Activated naive CD4-positive, alpha-beta T cell treated with anti-CD3 and anti-CD28 coated beads for 36 hours (primary cell): ENCODE measurements around the gene CXCL9. TPM values are rescaled to one million over a fixed set of nuclear protein-coding genes. Genes with fewer than 3 reads are reported as not detected.

Experiments
- CTCF ChIA-PET: fragments of 350-600 bp; sonication (Branson Sonifier 250); formaldehyde crosslinking; loops from one replicate; lab custom pipeline; 2021; ENCODE audit warnings: antibody characterized with exemption; lab: Charles Lee
- DNase-seq: peaks from one replicate; pipeline ENCODE4 v3.0.0-alpha.2; 2020
- H3K27ac Mint-ChIP-seq: one replicate; pipeline ENCODE4 v1.8.0; 2021; ENCODE audit warnings: mild to moderate bottlenecking, mixed read lengths
- H3K27me3 Mint-ChIP-seq: one replicate; pipeline ENCODE4 v1.8.0; 2021; ENCODE audit warnings: low read depth, mixed read lengths
- H3K36me3 Mint-ChIP-seq: one replicate; pipeline ENCODE4 v1.8.0; 2021; ENCODE audit warnings: low read depth, mixed read lengths
- H3K4me1 Mint-ChIP-seq: one replicate; pipeline ENCODE4 v1.8.0; 2021; ENCODE audit warnings: low read depth, mixed read lengths
- H3K4me3 Mint-ChIP-seq: one replicate; pipeline ENCODE4 v1.8.0; 2021; ENCODE audit warnings: mild to moderate bottlenecking, moderate library complexity, mixed read lengths
- H3K9me3 Mint-ChIP-seq: one replicate; pipeline ENCODE4 v1.8.0; 2021; ENCODE audit warnings: mixed read lengths
- intact Hi-C: fragments of 100-400 bp; cut with micrococcal nuclease; formaldehyde crosslinking; loops from one replicate; pipeline ENCODE4 v1.15.1; 2023
- total RNA-seq, 2 experiments: library from RNA; stranded (reverse); gene quantifications; one replicate each; pipeline ENCODE4 v1.2.3, GENCODE V29; 2021

CXCL9 gene
- total RNA-seq, 2 experiments from 2014 or later = 0.74 to 0.89 TPM

- no peaks in the 10 kb centered on the region for H3K4me1 Mint-ChIP-seq
- no peaks in the 10 kb centered on the region for H3K9me3 Mint-ChIP-seq
- CTCF ChIA-PET = interaction anchor here (1.3 to 1.5 kb wide), 2 partner anchors 16 to 36 kb away, joined by 3 to 4 read pairs; no protein-coding TSS in a partner anchor
- peaks cover 3% of the 10 kb centered on the region for H3K27me3 Mint-ChIP-seq
- H3K27ac Mint-ChIP-seq = no peak overlapping the region
- DNase-seq = no peak
- no peaks in the 10 kb centered on the region for H3K36me3 Mint-ChIP-seq
- H3K4me3 Mint-ChIP-seq = no peak overlapping the region
- intact Hi-C loops = no loop called here
Observed at GRCh38 chr4:76035141-76035540, 27.8 kb upstream of the CXCL9 start.

- no peak overlapping the region for H3K27ac Mint-ChIP-seq
- peaks cover 5% of the 10 kb centered on the region for H3K27me3 Mint-ChIP-seq
- no peak overlapping the region for H3K4me3 Mint-ChIP-seq
- CTCF ChIA-PET = no interaction called here
- no peaks in the 10 kb centered on the region for H3K36me3 Mint-ChIP-seq
- no peaks in the 10 kb centered on the region for H3K9me3 Mint-ChIP-seq
- DNase-seq = no peak
- peaks cover 21% of the 10 kb centered on the region for H3K4me1 Mint-ChIP-seq
- intact Hi-C loops = no loop called here
Observed at GRCh38 chr4:76029300-76029699, 22.0 kb upstream of the CXCL9 start.

- Mint-ChIP-seq H3K27ac (no peak overlapping the region), H3K9me3 (no peaks in the 10 kb centered on the region), H3K4me1 (peaks cover 31% of the 10 kb centered on the region), H3K4me3 (peak overlapping the region; percentile 4), H3K36me3 (no peaks in the 10 kb centered on the region), H3K27me3 (peaks cover 5% of the 10 kb centered on the region)
- intact Hi-C loops = loop anchor here (1.0 kb wide), 1 partner anchor 14 kb away; no protein-coding TSS in a partner anchor
- CTCF ChIA-PET = no interaction called here
- no peak for DNase-seq
Observed at GRCh38 chr4:76028350-76028765, 21.0 kb upstream of the CXCL9 start.

- Mint-ChIP-seq H3K27me3 (peaks cover 8% of the 10 kb centered on the region), H3K4me1 (peaks cover 34% of the 10 kb centered on the region), H3K36me3 (no peaks in the 10 kb centered on the region), H3K27ac (no peak overlapping the region), H3K4me3 (no peak overlapping the region), H3K9me3 (no peaks in the 10 kb centered on the region)
- DNase-seq = no peak
- CTCF ChIA-PET = interaction anchor here (0.6 to 1.4 kb wide), 4 partner anchors 26 to 50 kb away, joined by 3 to 9 read pairs (median 4); no protein-coding TSS in a partner anchor
- intact Hi-C loops = loop anchor here (1.0 kb wide), 2 partner anchors 12 to 34 kb away; no protein-coding TSS in a partner anchor
Observed at GRCh38 chr4:76024065-76024464, 16.8 kb upstream of the CXCL9 start.

GRCh38 chr4:76023389-76023788 is 16.1 kb upstream of the CXCL9 start, which contains the start of gene CXCL10:
CXCL10 (minus strand) TSS chr4:76023497; CDS start chr4:76023431, 66 bp downstream.
- Mint-ChIP-seq H3K36me3 (no peaks in the 10 kb centered on the region), H3K4me1 (peaks cover 30% of the 10 kb centered on the region), H3K27me3 (peaks cover 8% of the 10 kb centered on the region), H3K4me3 (no peak within 1 kb of the TSS), H3K9me3 (no peaks in the 10 kb centered on the region), H3K27ac (no peak within 1 kb of the TSS)
- no peak for DNase-seq
- intact Hi-C loops = loop anchor here (1.0 kb wide), 1 partner anchor 19 kb away; no protein-coding TSS in a partner anchor
- CTCF ChIA-PET = interaction anchor here (1.4 kb wide), 1 partner anchor 28 kb away, joined by 9 read pairs; no protein-coding TSS in a partner anchor

- no peaks in the 10 kb centered on the region for H3K36me3 Mint-ChIP-seq
- H3K27ac Mint-ChIP-seq = no peak overlapping the region
- H3K4me3 Mint-ChIP-seq = no peak overlapping the region
- H3K4me1 Mint-ChIP-seq = peaks cover 24% of the 10 kb centered on the region
- intact Hi-C loops = loop anchor here (1.0 kb wide), 1 partner anchor 20 kb away; no protein-coding TSS in a partner anchor
- no peak for DNase-seq
- H3K9me3 Mint-ChIP-seq = no peaks in the 10 kb centered on the region
- CTCF ChIA-PET = no interaction called here
- H3K27me3 Mint-ChIP-seq = peaks cover 8% of the 10 kb centered on the region
Observed at GRCh38 chr4:76022677-76023076, 15.4 kb upstream of the CXCL9 start.

GRCh38 chr4:76022031-76022430 is 14.7 kb upstream of the CXCL9 start:
- no peaks in the 10 kb centered on the region for H3K9me3 Mint-ChIP-seq
- intact Hi-C loops = no loop called here
- no peak for DNase-seq
- peaks cover 24% of the 10 kb centered on the region for H3K4me1 Mint-ChIP-seq
- no peak overlapping the region for H3K27ac Mint-ChIP-seq
- no peak overlapping the region for H3K4me3 Mint-ChIP-seq
- no peaks in the 10 kb centered on the region for H3K36me3 Mint-ChIP-seq
- peaks cover 8% of the 10 kb centered on the region for H3K27me3 Mint-ChIP-seq
- CTCF ChIA-PET = interaction anchor here (1.6 kb wide), 1 partner anchor 22 kb away, joined by 4 read pairs; no protein-coding TSS in a partner anchor

GRCh38 chr4:76017056-76017686 is 9.9 kb upstream of the CXCL9 start:
- Mint-ChIP-seq H3K4me1 (peaks cover 3% of the 10 kb centered on the region), H3K9me3 (no peaks in the 10 kb centered on the region), H3K36me3 (no peaks in the 10 kb centered on the region), H3K27ac (no peak overlapping the region), H3K27me3 (peaks cover 7% of the 10 kb centered on the region), H3K4me3 (no peak overlapping the region)
- DNase-seq = no peak
- CTCF ChIA-PET = no interaction called here
- intact Hi-C loops = no loop called here

- intact Hi-C loops = no loop called here
- Mint-ChIP-seq H3K27me3 (peaks cover 4% of the 10 kb centered on the region), H3K27ac (no peak overlapping the region), H3K9me3 (no peaks in the 10 kb centered on the region), H3K36me3 (no peaks in the 10 kb centered on the region), H3K4me1 (peaks cover 6% of the 10 kb centered on the region), H3K4me3 (no peak overlapping the region)
- CTCF ChIA-PET = no interaction called here
- DNase-seq = peak; percentile 40
Observed at GRCh38 chr4:76016393-76016792, 9.1 kb upstream of the CXCL9 start.

GRCh38 chr4:76013540-76013939 is 6.2 kb upstream of the CXCL9 start:
- intact Hi-C loops = no loop called here
- DNase-seq = no peak
- H3K27me3 Mint-ChIP-seq = peaks cover 7% of the 10 kb centered on the region
- no peak overlapping the region for H3K4me3 Mint-ChIP-seq
- CTCF ChIA-PET = no interaction called here
- peaks cover 6% of the 10 kb centered on the region for H3K4me1 Mint-ChIP-seq
- H3K9me3 Mint-ChIP-seq = no peaks in the 10 kb centered on the region
- H3K36me3 Mint-ChIP-seq = no peaks in the 10 kb centered on the region
- H3K27ac Mint-ChIP-seq = no peak overlapping the region

GRCh38 chr4:76012388-76012801 is 5.1 kb upstream of the CXCL9 start:
- H3K4me3 Mint-ChIP-seq = no peak overlapping the region
- intact Hi-C loops = loop anchor here (1.0 kb wide), 3 partner anchors 12 to 46 kb away; no protein-coding TSS in a partner anchor
- peaks cover 9% of the 10 kb centered on the region for H3K27me3 Mint-ChIP-seq
- no peaks in the 10 kb centered on the region for H3K9me3 Mint-ChIP-seq
- CTCF ChIA-PET = no interaction called here
- no peaks in the 10 kb centered on the region for H3K36me3 Mint-ChIP-seq
- peaks cover 6% of the 10 kb centered on the region for H3K4me1 Mint-ChIP-seq
- H3K27ac Mint-ChIP-seq = no peak overlapping the region
- no peak for DNase-seq

GRCh38 chr4:76011700-76012387 is 4.5 kb upstream of the CXCL9 start:
- CTCF ChIA-PET = no interaction called here
- Mint-ChIP-seq H3K9me3 (no peaks in the 10 kb centered on the region), H3K36me3 (no peaks in the 10 kb centered on the region), H3K27me3 (peaks cover 9% of the 10 kb centered on the region), H3K4me1 (peaks cover 6% of the 10 kb centered on the region), H3K27ac (no peak overlapping the region), H3K4me3 (no peak overlapping the region)
- intact Hi-C loops = loop anchor here (1.0 kb wide), 3 partner anchors 12 to 46 kb away; no protein-coding TSS in a partner anchor
- DNase-seq = peak; percentile 40
